Endothelial cell of hepatic sinusoid (primary cell): ENCODE data around the gene EME2.

ENCODE experiments used
- in situ Hi-C: cut with HindIII; loops from 2 replicates; pipeline ENCODE4 v1.10.0; 2017; ENCODE audit warnings: low sequenced_read_pairs

The EME2 gene

GRCh38 chr16:1766231-1766630 is 6.4 kb upstream of the EME2 start:
- in situ Hi-C loops, result loop anchor here (10.0 kb wide), 1 partner anchor 61 kb away; the partner anchor contains the start of gene MAPK8IP3

DNA sequence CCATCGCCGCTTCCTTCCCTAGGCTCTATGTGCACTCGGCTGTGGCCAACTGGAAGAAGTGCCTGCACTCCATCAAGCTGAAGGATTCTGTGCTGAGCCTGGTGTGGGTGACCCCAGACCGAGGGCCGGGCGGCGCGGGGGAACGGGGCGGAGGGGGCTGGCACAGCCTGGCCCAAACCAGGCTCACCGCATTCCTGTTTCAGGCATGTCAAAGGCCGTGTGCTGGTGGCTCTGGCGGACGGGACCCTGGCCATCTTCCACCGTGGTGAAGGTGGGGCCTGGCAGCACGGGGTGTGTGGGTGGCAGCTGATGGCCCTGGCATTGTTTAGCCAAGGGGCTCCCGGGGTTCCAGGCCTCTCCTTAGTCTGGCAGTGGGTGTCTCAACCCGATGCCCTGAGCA is 5.9 kb upstream of the EME2 start:
- in situ Hi-C loops, result loop anchor here (10.0 kb wide), 1 partner anchor 62 kb away; the partner anchor contains the start of gene MAPK8IP3

DNA sequence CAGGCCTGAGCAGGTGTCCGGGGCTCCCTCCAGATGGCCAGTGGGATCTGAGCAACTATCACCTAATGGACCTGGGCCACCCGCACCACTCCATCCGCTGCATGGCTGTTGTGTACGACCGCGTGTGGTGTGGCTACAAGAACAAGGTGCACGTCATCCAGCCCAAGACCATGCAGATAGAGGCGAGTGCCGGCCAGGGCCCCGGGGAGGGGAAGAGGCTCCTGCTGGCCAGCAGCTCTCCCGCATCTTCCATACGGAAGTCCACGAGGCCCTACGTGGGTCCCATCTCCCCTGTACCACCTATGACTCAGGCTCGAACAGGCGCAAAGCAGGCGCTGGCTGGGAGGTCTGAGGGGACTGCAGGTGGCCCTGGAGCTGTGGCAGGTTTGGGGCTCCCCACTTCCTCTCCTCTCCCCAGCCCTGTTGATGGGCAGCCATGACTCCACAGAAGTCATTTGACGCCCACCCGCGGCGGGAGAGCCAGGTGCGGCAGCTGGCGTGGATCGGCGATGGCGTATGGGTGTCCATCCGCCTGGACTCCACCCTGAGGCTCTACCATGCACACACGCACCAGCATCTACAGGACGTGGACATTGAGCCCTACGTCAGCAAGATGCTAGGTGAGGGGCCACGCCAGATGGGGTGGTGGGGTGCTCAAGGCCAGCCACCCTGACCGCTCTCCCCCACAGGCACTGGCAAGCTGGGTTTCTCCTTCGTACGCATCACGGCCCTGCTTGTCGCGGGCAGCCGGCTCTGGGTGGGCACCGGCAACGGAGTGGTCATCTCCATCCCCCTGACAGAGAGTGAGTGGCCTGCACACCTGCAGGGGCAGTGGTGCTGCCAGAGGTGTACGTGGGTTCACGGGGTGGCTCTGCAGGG is 5.3 kb upstream of the EME2 start:
- in situ Hi-C loops, result loop anchor here (10.0 kb wide), 1 partner anchor 63 kb away; the partner anchor contains the start of gene MAPK8IP3

- in situ Hi-C loops, result loop anchor here (10.0 kb wide), 1 partner anchor 63 kb away; the partner anchor contains the start of gene MAPK8IP3
Measured at GRCh38 chr16:1768061-1768766, 4.4 kb upstream of the EME2 start.

DNA sequence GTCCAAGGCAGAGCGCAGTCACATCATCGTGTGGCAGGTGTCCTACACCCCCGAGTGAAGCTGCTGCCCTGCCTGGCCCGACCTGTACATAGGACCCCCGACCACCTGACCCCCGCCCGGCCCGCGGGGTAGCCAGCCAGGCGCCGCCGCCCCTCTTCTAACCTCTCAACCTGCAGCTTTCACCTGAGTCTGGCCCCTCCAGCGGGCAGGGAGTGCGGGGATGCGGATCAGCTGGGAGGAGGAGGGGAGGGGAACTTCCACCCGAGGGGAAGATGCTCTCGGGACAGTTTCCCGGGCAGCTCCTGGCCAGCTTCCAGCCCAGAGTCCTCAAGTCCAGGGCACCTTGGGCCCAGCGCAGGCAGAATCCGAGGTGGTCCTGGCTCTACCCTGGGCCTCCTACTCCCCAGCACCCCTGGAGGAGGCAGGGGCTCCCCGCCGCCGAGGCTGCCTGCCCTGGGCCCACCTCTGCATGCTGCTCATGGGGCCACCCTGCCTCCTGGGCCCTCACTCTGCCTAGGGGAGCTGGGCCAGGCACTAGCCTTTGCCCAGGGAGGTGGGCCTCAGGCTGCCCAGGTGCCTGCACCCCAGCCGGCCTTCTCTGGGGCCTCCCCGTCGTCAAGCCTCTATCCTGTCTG is 3.7 kb upstream of the EME2 start:
- in situ Hi-C loops, result loop anchor here (10.0 kb wide), 1 partner anchor 64 kb away; the partner anchor contains the start of gene MAPK8IP3

GRCh38 chr16:1769402-1770300 is 3.0 kb upstream of the EME2 start:
- in situ Hi-C loops, result loop anchor here (10.0 kb wide), 1 partner anchor 65 kb away; the partner anchor contains the start of gene MAPK8IP3

GRCh38 chr16:1770328-1771187 is 2.1 kb upstream of the EME2 start:
- in situ Hi-C loops, result no loop called here

- in situ Hi-C loops, result no loop called here
Measured at GRCh38 chr16:1771188-1771863, 1.3 kb upstream of the EME2 start, which contains the start of gene NME3. Gene NME3 (minus strand): TSS chr16:1771543. CDS start chr16:1771534, 9 bp downstream.

GRCh38 chr16:1771864-1772361 is 697 bp upstream of the EME2 start:
- in situ Hi-C loops, result no loop called here

- in situ Hi-C loops, result no loop called here
Measured at GRCh38 chr16:1772908-1773702, 495 bp downstream of the EME2 start, which contains the start of gene MRPS34. Gene MRPS34 (minus strand): TSS chr16:1773134. CDS start chr16:1773119, 15 bp downstream.

- in situ Hi-C loops, result no loop called here
Measured at GRCh38 chr16:1773703-1774447, 1.3 kb downstream of the EME2 start.

DNA sequence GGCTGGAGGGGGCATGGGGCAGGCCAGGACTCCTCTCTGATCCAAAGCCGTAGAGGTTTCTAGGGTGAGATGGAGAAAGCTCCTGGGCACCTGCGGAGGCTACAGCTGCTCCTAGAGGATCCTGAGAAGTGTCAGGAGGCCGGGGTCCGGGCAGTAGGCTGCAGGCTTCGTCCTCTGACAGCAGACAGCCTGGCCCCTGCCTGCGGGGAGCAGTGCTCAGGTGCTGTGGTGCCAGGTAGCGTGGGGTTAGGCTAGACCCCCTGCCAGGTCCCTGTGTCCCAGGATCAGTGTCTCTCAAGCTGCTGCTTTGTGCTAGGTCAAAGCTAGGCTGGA is 1.8 kb downstream of the EME2 start:
- in situ Hi-C loops, result no loop called here

DNA sequence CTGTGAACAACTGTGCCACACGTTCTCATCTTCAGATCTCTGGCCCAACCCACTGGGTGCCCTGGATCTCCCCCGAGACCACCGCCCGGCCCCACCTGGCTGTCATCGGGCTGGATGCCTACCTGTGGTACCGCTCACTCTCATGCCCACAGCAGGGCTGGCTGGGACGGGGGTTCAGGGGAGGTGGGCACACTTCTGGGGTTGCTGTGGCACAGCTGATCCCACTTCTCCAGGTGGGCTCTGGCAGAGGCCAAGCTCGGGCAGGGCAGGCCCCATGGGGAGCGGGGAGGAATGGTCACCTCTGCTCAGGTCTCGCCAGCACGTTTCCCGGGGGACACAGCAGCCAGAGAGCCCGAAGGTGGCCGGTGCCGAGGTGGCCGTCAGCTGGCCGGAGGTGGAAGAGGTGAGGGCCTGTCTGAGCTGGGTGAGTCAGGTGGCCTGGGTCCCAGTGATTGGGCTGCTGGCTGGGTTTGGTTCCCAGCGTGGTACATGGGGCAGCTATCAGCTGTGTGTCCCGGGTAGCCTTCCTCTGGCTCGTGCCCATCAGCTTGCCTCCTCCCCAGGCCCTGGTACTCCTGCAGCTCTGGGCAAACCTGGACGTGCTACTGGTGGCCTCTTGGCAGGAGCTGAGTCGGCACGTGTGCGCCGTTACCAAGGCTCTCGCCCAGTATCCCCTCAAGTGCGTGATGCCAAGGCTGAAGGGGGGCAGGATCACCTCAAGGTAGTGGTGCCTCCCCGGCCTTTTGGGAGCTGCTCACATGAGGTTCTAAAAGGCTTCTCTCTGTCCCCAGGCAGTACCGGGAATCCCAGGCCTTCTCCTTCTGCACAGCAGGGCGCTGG is 2.6 kb downstream of the EME2 start:
- in situ Hi-C loops, result no loop called here

DNA sequence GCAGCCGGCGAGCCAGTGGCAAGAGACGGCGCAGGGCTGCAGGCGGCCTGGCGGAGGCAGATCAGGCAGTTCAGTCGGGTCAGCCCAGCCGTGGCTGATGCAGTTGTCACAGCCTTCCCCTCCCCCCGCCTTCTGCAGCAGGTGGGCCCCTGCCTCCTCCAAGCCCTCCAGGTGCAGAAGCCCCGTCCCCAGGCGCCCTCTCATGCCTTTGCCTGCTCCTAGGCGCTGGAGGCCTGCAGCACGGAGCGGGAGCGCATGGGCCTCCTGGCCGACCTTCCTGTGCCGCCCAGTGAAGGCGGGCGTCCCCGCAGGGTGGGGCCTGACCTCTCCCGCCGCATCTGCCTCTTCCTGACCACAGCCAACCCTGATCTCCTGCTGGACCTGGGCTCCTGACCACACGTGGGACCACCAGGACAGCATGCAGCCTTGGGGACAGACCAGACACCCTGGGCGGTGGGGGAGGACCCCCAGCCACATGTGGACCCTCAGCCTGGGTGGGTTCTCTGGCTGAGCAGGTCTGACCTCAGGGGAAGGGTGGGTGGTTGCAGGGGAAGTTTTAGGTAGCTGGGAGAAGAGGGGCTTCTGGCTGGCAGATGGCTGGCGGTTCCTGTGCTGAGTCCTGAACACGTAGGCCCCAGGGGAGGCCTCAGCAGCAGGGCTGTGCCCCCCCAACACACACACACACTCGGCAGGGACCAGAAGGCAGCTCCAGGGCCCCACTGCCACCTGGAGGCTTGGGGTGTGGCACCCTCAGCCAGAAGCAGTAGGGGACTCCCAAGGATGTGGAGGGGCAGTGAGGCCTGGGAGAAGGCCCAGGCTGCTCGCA is 3.4 kb downstream of the EME2 start:
- in situ Hi-C loops, result no loop called here

GRCh38 chr16:1776672-1776955 is 4.0 kb downstream of the EME2 start:
- in situ Hi-C loops, result no loop called here
